ENCODE data around the gene FBXW5.

The FBXW5 gene

DNA sequence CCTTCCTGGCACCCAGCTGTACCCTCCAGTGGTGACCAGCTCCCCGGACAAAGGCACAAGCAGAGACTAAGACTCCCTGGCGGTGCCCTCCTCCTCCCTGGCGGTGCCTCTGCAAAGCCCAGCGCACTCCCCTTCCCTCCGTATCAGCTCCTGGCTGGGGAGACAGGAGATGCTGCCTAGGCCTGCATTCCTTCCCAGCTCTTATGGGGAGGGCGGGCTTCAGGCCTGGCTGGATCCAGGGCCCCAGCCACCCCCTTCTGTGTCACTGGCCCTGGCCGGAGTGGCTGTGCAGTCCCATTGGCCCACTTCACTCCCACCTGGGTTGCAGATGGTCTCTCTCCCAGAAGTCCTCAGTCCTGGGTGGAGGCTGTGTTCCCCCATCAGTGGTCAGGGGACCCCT is 13.9 kb upstream of the FBXW5 start:
- Histone ChIP-seq H3K79me2 (ENCODE audit: insufficient read depth, low read depth) (no peaks in the 10 kb centered on the region), H3K4me3 (IDR thresholded peaks at IDR 0.05; ENCODE audit: insufficient read depth, low read depth, low read length) (no peak overlapping the region)
- TF ChIP-seq, protein P1, sequence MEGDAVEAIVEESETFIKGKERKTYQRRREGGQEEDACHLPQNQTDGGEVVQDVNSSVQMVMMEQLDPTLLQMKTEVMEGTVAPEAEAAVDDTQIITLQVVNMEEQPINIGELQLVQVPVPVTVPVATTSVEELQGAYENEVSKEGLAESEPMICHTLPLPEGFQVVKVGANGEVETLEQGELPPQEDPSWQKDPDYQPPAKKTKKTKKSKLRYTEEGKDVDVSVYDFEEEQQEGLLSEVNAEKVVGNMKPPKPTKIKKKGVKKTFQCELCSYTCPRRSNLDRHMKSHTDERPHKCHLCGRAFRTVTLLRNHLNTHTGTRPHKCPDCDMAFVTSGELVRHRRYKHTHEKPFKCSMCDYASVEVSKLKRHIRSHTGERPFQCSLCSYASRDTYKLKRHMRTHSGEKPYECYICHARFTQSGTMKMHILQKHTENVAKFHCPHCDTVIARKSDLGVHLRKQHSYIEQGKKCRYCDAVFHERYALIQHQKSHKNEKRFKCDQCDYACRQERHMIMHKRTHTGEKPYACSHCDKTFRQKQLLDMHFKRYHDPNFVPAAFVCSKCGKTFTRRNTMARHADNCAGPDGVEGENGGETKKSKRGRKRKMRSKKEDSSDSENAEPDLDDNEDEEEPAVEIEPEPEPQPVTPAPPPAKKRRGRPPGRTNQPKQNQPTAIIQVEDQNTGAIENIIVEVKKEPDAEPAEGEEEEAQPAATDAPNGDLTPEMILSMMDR (conservative IDR thresholded peaks at IDR 0.05; ENCODE audit: low read depth, low read length) = no peak

DNA sequence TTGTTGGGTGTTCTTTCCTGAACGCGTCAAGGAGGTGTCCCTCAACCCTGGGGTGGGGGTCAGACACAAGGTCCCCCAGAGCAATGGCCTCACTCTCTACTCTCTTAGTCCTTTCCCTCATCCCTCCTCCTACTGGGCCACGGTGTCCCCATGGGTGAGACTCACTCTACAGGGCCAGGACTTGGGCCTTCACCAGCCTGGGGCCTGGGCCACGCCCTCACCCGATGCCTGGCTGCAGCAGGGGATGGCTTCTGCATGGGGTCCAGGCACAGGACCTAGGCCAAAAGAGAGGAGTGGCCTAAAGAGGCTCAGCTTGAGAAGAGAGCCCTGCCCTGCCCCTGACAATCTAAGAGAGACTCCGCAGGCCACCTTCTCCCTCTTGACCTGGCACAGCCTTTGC is 13.4 kb upstream of the FBXW5 start:
- Histone ChIP-seq H3K27me3 (ENCODE audit: insufficient read depth, low read depth) (peaks cover 7% of the 10 kb centered on the region; the same call in 1 of the 2 replicates), H2AFZ (ENCODE audit: low read depth) (no peak overlapping the region), H3K27ac (no peak overlapping the region), H3K9ac (no peak overlapping the region), H3K4me1 (ENCODE audit: low read depth, poor library complexity, severe bottlenecking) (peaks cover 21% of the 10 kb centered on the region), H3K79me2 (ENCODE audit: insufficient read depth, low read depth) (no peaks in the 10 kb centered on the region), H3K4me2 (no peak overlapping the region), H3K36me3 (ENCODE audit: insufficient read depth) (no peaks in the 10 kb centered on the region), H3K4me3 (IDR thresholded peaks at IDR 0.05; ENCODE audit: insufficient read depth, low read depth, low read length) (no peak overlapping the region), H4K20me1 (ENCODE audit: insufficient read depth) (no peaks in the 10 kb centered on the region)
- TF ChIP-seq, protein P1 (conservative IDR thresholded peaks at IDR 0.05; ENCODE audit: low read depth, low read length) = no peak

More for the DNA sequence above, 13.9 kb upstream of the FBXW5 start:
- no peaks in the 10 kb centered on the region for H4K20me1 ChIP-seq (ENCODE audit: insufficient read depth)
- H3K27me3 ChIP-seq (ENCODE audit: insufficient read depth, low read depth) = peaks cover 7% of the 10 kb centered on the region; the same call in 1 of the 2 replicates
- no peaks in the 10 kb centered on the region for H3K36me3 ChIP-seq (ENCODE audit: insufficient read depth)
- H2AFZ ChIP-seq (ENCODE audit: low read depth) = no peak overlapping the region
- H3K27ac ChIP-seq = no peak overlapping the region
- no peak overlapping the region for H3K4me2 ChIP-seq
- no peak overlapping the region for H3K9ac ChIP-seq
- peaks cover 22% of the 10 kb centered on the region for H3K4me1 ChIP-seq (ENCODE audit: low read depth, poor library complexity, severe bottlenecking)

DNA sequence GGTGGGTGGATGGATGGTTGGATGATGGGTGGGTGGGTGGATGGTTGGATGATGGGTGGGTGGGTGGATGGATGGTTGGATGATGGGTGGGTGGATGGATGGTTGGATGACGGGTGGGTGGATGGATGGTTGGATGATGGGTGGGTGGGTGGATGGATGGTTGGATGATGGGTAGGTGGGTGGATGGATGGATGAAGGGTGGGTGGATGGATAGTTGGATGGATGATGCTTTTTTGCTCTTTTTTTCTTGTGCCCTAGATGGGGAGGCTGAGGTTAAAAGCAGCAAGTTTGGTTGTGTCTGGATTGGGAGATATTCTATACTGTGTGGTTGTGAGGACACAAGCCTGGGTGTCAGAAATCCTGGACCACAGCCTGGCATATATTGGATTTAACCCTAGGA is 12.9 kb upstream of the FBXW5 start:
- no peak overlapping the region for H3K4me2 ChIP-seq
- H3K27me3 ChIP-seq (ENCODE audit: insufficient read depth, low read depth) = peaks cover 7% of the 10 kb centered on the region; the same call in 1 of the 2 replicates
- no peak overlapping the region for H2AFZ ChIP-seq (ENCODE audit: low read depth)
- no peaks in the 10 kb centered on the region for H4K20me1 ChIP-seq (ENCODE audit: insufficient read depth)
- H3K9ac ChIP-seq = no peak overlapping the region
- TF ChIP-seq, protein P1 (conservative IDR thresholded peaks at IDR 0.05; ENCODE audit: low read depth, low read length) = no peak
- no peak overlapping the region for H3K4me3 ChIP-seq (IDR thresholded peaks at IDR 0.05; ENCODE audit: insufficient read depth, low read depth, low read length)
- H3K36me3 ChIP-seq (ENCODE audit: insufficient read depth) = no peaks in the 10 kb centered on the region
- H3K79me2 ChIP-seq (ENCODE audit: insufficient read depth, low read depth) = no peaks in the 10 kb centered on the region
- H3K27ac ChIP-seq = no peak overlapping the region
- H3K4me1 ChIP-seq (ENCODE audit: low read depth, poor library complexity, severe bottlenecking) = peaks cover 17% of the 10 kb centered on the region

DNA sequence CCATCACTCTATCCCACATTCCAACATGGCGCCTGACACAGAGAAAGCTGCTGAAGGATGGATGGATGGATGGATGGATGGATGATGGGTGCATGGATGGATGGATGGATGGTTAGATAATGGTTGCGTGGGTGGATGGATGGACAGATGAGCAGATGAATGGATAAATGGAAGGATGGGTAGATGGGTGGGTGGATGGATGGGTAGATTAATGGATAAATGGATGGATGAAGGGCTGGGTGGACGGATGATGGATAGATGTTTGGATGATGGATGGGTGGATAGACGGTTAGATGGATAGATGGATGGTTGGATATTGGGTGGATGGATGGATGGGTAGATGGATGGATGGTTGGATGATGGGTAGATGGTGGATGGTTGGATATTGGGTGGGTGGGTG is 12.1 kb upstream of the FBXW5 start:
- Histone ChIP-seq H3K36me3 (ENCODE audit: insufficient read depth) (no peaks in the 10 kb centered on the region), H3K4me3 (IDR thresholded peaks at IDR 0.05; ENCODE audit: insufficient read depth, low read depth, low read length) (no peak overlapping the region), H3K4me1 (ENCODE audit: low read depth, poor library complexity, severe bottlenecking) (peaks cover 12% of the 10 kb centered on the region), H4K20me1 (ENCODE audit: insufficient read depth) (no peaks in the 10 kb centered on the region), H3K4me2 (no peak overlapping the region), H3K27me3 (ENCODE audit: insufficient read depth, low read depth) (peaks cover 7% of the 10 kb centered on the region; the same call in 1 of the 2 replicates), H3K27ac (no peak overlapping the region), H2AFZ (ENCODE audit: low read depth) (no peak overlapping the region), H3K79me2 (ENCODE audit: insufficient read depth, low read depth) (no peaks in the 10 kb centered on the region), H3K9ac (no peak overlapping the region)
- TF ChIP-seq, protein P1 (conservative IDR thresholded peaks at IDR 0.05; ENCODE audit: low read depth, low read length) = no peak

Measured in KMS-11 (cell line).